K562 (cell line): ENCODE data around the gene BACH1. TPM values are rescaled to one million over a fixed set of nuclear protein-coding genes. Genes with fewer than 3 reads are reported as not detected.

ENCODE experiments used
- FOXJ2 ChIP-seq: fragments of 200-800 bp; sonication (Bioruptor generic); IDR thresholded peaks from 2 replicates; pipeline ENCODE4 v1.6.1; 2016; ENCODE audit warnings: missing genetic modification characterization, missing compliant biosample characterization
- FOXJ3 ChIP-seq: sonication (generic); formaldehyde crosslinking; IDR thresholded peaks from 2 replicates; pipeline ENCODE4 v1.4.0; 2020; ENCODE audit warnings: mild to moderate bottlenecking, missing genetic modification reagents
- KLF16 ChIP-seq: IDR thresholded peaks from 2 replicates; pipeline ENCODE4 v1.6.1; 2016; ENCODE audit warnings: antibody characterized with exemption
- NEUROD1 ChIP-seq: fragments of 150-350 bp; IDR thresholded peaks from 2 replicates; pipeline ENCODE4 v1.6.1; 2014; ENCODE audit warnings: borderline replicate concordance, low read length, low read depth; ENCODE audit not compliant: partially characterized antibody
- NFE2L1 ChIP-seq: fragments of 450-650 bp; IDR thresholded peaks from 2 replicates; pipeline ENCODE4 v1.6.1; 2016; ENCODE audit warnings: missing genetic modification characterization, low read depth, mild to moderate bottlenecking, missing compliant biosample characterization, moderate library complexity, borderline replicate concordance
- POU5F1 ChIP-seq: fragments of 150-350 bp; IDR thresholded peaks from 2 replicates; pipeline ENCODE4 v1.6.1; 2014; ENCODE audit warnings: borderline replicate concordance, low read length, low read depth, mild to moderate bottlenecking; ENCODE audit not compliant: partially characterized antibody
- TBP ChIP-seq: optimal IDR thresholded peaks from 2 replicates; pipeline ENCODE3; 2011; ENCODE audit warnings: low read depth, low read length, improper control_type of control experiment
- ZNF311 ChIP-seq: fragments of 250-450 bp; sonication (Bioruptor Pico); IDR thresholded peaks from 2 replicates; pipeline ENCODE4 v1.4.0; 2020; ENCODE audit warnings: mild to moderate bottlenecking, moderate library complexity
- ZNF324 ChIP-seq: fragments of 250-450 bp; sonication (Bioruptor Pico); IDR thresholded peaks from 2 replicates; pipeline ENCODE4 v1.4.0; 2020; ENCODE audit warnings: mild to moderate bottlenecking
- ZNF592 ChIP-seq: fragments of 450-650 bp; IDR thresholded peaks from 2 replicates; pipeline ENCODE4 v1.6.1; 2017; ENCODE audit warnings: antibody characterized with exemption, mild to moderate bottlenecking
- ZNF764 ChIP-seq: fragments of 250-450 bp; sonication (Bioruptor Pico); IDR thresholded peaks from 2 replicates; pipeline ENCODE4 v1.4.0; 2020; ENCODE audit warnings: low read depth, mild to moderate bottlenecking, moderate library complexity
- polyA plus RNA-seq, 8 experiments: library from polyadenylated mRNA; depleted of rRNA in 4 of 8; stranded (reverse) in 5 of 8; unstranded in 3 of 8; fragments of >200 nt; fragmentation: Nextera tagmentation in 2 of 8; fragmentation: Illumina TruSeq in 1 of 8; extraction: Ambion mirVana in 2 of 8; extraction: Trizol in 1 of 8; gene quantifications; 2 replicates each; pipeline versions ENCODE4 v1.2.1 to v1.2.3, GENCODE V29; 2011 to 2014; ENCODE audit warnings: inconsistent platforms in 1 of 8, missing spikeins in 1 of 8
- total RNA-seq, 7 experiments: library from RNA; depleted of rRNA in 6 of 7; stranded (reverse); fragments of >200 nt in 6 of 7; fragmentation: Illumina TruSeq in 2 of 7; extraction: Trizol in 2 of 7; gene quantifications; 2 replicates each; pipeline versions ENCODE4 v1.2.1 to v1.2.3, GENCODE V29; 2011 to 2021; ENCODE audit warnings: low replicate concordance in 1 of 7

Gene BACH1
- total and polyA plus RNA-seq, 9 of the 15 experiments (the other 6 are each of a cell fraction or from before 2014, with no cell fraction given) = 10.6 to 58.5 (median 28.6) TPM

GRCh38 chr21:29387598-29387997 is 88.9 kb downstream of the BACH1 start (continued):
- TF ChIP-seq NFE2L1 (tag) (no peak), FOXJ2 (no peak), TBP (no peak), POU5F1 (no peak), ZNF764 (CRISPR knock-in tag) (no peak), KLF16 (no peak), FOXJ3 (no peak), ZNF592 (peak; percentile 66), ZNF324 (CRISPR knock-in tag) (no peak), NEUROD1 (no peak), ZNF311 (CRISPR knock-in tag) (peak; percentile 67; the same call in 1 of the 2 replicates)
